Neural progenitor cell (in vitro differentiated cells): ENCODE results near the gene PNLDC1.

ENCODE experiments used
- CTCF ChIP-seq: fragments of 200-600 bp; sonication (generic); IDR thresholded peaks from 2 replicates; pipeline ENCODE4 v1.5.1; 2017; ENCODE audit warnings: antibody characterized with exemption, mild to moderate bottlenecking
- EZH2 ChIP-seq: fragments of 200-600 bp; sonication (generic); IDR thresholded peaks from 2 replicates; pipeline ENCODE4 v1.6.1; 2017; ENCODE audit warnings: antibody characterized with exemption, mild to moderate bottlenecking, moderate library complexity
- EZH2phosphoT487 ChIP-seq: fragments of 200-600 bp; sonication (generic); IDR thresholded peaks from 2 replicates; pipeline ENCODE4 v1.6.1; 2017; ENCODE audit warnings: antibody characterized with exemption

GRCh38 chr6:159830501-159831372 lies 30.7 kb downstream of the PNLDC1 start:
- no peak for TF ChIP-seq CTCF
- no peak for TF ChIP-seq EZH2
- no peak for TF ChIP-seq EZH2phosphoT487
